Upper lobe of left lung (tissue), 6 donors: ENCODE results near the gene LHFPL2. TPM values are rescaled to one million over a fixed set of nuclear protein-coding genes. Genes with fewer than 3 reads are reported as not detected.
"Not testable (repeated sequence)": the region's sequence is repeated elsewhere in the genome, so short reads cannot be mapped to it uniquely, and the experiment has no call there.

ENCODE experiments used
- ATAC-seq, 2 donors: fragments of 200-7000 bp; cut with Tn5 transposase; one replicate each; pipeline ENCODE4 v1.9.1; 2022; ENCODE audit warnings: mild to moderate bottlenecking in 2 of 2, moderate library complexity in 2 of 2; ENCODE audit not compliant: low FRiP score in 2 of 2
- DNase-seq, 2 donors: peaks; one replicate each; pipeline ENCODE4 v3.0.0-alpha.2; 2019 to 2020
- H3K27ac ChIP-seq, 4 donors: fragments of 200-600 bp; sonication (generic); one replicate each; pipeline ENCODE4 v1.5.1; 2016 to 2019
- H3K27me3 ChIP-seq, 4 donors: fragments of 200-600 bp; sonication (generic); one replicate each; pipeline ENCODE4 v1.5.1; 2017 to 2019
- H3K36me3 ChIP-seq, 4 donors: fragments of 200-600 bp; sonication (generic); one replicate each; pipeline ENCODE4 v1.5.1; 2016 to 2019
- H3K4me1 ChIP-seq, 4 donors: fragments of 200-600 bp; sonication (generic); one replicate each; pipeline ENCODE4 v1.5.1; 2018 to 2019
- H3K4me3 ChIP-seq, 4 donors: fragments of 200-600 bp; sonication (generic); one replicate each; pipeline ENCODE4 v1.5.1; 2017 to 2019; ENCODE audit warnings: mild to moderate bottlenecking in 2 of 4, moderate library complexity in 1 of 4
- H3K9me3 ChIP-seq, 4 donors: fragments of 200-600 bp; sonication (generic); one replicate each; pipeline ENCODE4 v1.5.1; 2018 to 2019
- CTCF ChIP-seq, 6 experiments: fragments of 450-650 bp in 4 of 6; fragments of 200-600 bp in 2 of 6; sonication (generic) in 2 of 6; IDR thresholded peaks; one replicate each; pipeline ENCODE4 v1.5.1; 2016 to 2019; ENCODE audit warnings: antibody characterized with exemption in 6 of 6
- EP300 ChIP-seq, 4 donors: sonication (generic); formaldehyde crosslinking; IDR thresholded peaks; one replicate each; pipeline ENCODE4 v1.5.1; 2017; ENCODE audit warnings: antibody characterized with exemption in 4 of 4, control low read depth in 2 of 4
- POLR2A ChIP-seq, 4 donors: fragments of 450-650 bp; IDR thresholded peaks; one replicate each; pipeline ENCODE4 v1.5.1; 2016 to 2017; ENCODE audit warnings: antibody characterized with exemption in 4 of 4, mild to moderate bottlenecking in 2 of 4
- POLR2AphosphoS5 ChIP-seq, 2 donors: sonication (generic); formaldehyde crosslinking; IDR thresholded peaks; one replicate each; pipeline ENCODE4 v1.5.1; 2017; ENCODE audit warnings: antibody characterized with exemption in 2 of 2
- WGBS, 2 donors: methylation state at CpG; one replicate each; pipeline ENCODE4 v1.1.5; 2017 to 2018; 5-methylcytosine and 5-hydroxymethylcytosine counted together
- total RNA-seq, 6 donors: library from RNA; depleted of rRNA in 4 of 6; stranded (reverse); fragments of >200 nt in 4 of 6; gene quantifications; one replicate each; pipeline versions ENCODE4 v1.1.0 to v1.2.1, GENCODE V29; 2016 to 2021
- donor health status: DM: no; HTN: no; CAD: no; lungs with moderate emphysema.
- donor health status: DM: no; HTN: yes; CAD: no; lungs with severe emphysema.

Gene LHFPL2
- total RNA-seq, 6 donors from 2014 or later, result 17.3 to 69.5 (median 32.9) TPM

- Histone ChIP-seq H3K4me3 (no peak overlapping the region), H3K9me3 (no peaks in the 10 kb centered on the region), H3K36me3 (no peaks in the 10 kb centered on the region), H3K27ac (no peak overlapping the region), H3K27me3 (no peaks in the 10 kb centered on the region), H3K4me1 (no peaks in the 10 kb centered on the region)
- ATAC-seq (no peak), DNase-seq (no peak)
- TF ChIP-seq EP300 (IDR thresholded peaks at IDR 0.05) (no peak), POLR2A (IDR thresholded peaks at IDR 0.05) (no peak)
- WGBS, 2 donors, result 78 to 100% methylated on average over 1 to 4 of the region's 4 CpGs
Measured at GRCh38 chr5:78669331-78669730, 20.8 kb upstream of the LHFPL2 start.

GRCh38 chr5:78667461-78668103, 19.0 kb upstream of the LHFPL2 start:
- DNase-seq, result no peak
- Histone ChIP-seq H3K27ac (no peak overlapping the region), H3K36me3 (no peaks in the 10 kb centered on the region), H3K4me1 (no peaks in the 10 kb centered on the region), H3K9me3 (no peaks in the 10 kb centered on the region), H3K4me3 (no peak overlapping the region), H3K27me3 (no peaks in the 10 kb centered on the region)
- no peak for TF ChIP-seq CTCF (IDR thresholded peaks at IDR 0.05)
- no peak for TF ChIP-seq POLR2A (IDR thresholded peaks at IDR 0.05)
- TF ChIP-seq POLR2AphosphoS5 (IDR thresholded peaks at IDR 0.05), result no peak
- TF ChIP-seq EP300 (IDR thresholded peaks at IDR 0.05), result no peak
- no peak for ATAC-seq
- WGBS, 2 donors, result 91 to 95% methylated on average over 5 of the region's 5 CpGs

- DNase-seq, H3K36me3 ChIP-seq, H3K27me3 ChIP-seq, ATAC-seq, H3K4me1 ChIP-seq, H3K27ac ChIP-seq, H3K4me3 ChIP-seq, H3K9me3 ChIP-seq: not testable (repeated sequence)
- 90 to 100% methylated on average over 1 of the region's 1 CpG for WGBS, 2 donors
Measured at GRCh38 chr5:78666975-78667374, 18.4 kb upstream of the LHFPL2 start.

DNA sequence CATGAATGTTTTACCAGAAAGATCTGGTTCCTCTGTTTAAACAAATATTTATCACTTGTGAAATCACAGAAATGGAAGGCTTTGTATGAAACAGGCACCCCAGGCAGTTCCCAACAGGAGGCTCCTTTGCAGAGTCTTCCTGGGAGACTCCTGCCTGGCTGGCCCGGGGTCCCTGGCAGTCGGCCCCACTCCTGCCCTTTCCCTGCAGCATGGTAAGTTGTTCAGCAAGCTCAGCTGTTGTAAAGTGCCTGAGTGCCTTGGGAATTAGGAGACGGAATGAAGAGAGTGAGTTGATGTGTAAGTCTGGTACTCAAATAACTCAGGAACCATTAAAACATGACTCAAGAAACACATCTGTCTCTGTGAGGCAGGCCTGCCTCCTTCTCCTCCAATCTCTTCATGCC, 17.5 kb upstream of the LHFPL2 start:
- Histone ChIP-seq H3K27ac (no peak overlapping the region), H3K4me1 (no peaks in the 10 kb centered on the region), H3K27me3 (no peaks in the 10 kb centered on the region), H3K4me3 (no peak overlapping the region), H3K36me3 (no peaks in the 10 kb centered on the region), H3K9me3 (no peaks in the 10 kb centered on the region)
- TF ChIP-seq POLR2A (IDR thresholded peaks at IDR 0.05) (no peak), POLR2AphosphoS5 (IDR thresholded peaks at IDR 0.05) (no peak), EP300 (IDR thresholded peaks at IDR 0.05) (no peak), CTCF (IDR thresholded peaks at IDR 0.05) (no peak)
- ATAC-seq (no peak), DNase-seq (peak in 1 of 2 donors; percentile 42)
- WGBS, 2 donors, result 51 to 76% methylated on average over 3 of the region's 3 CpGs

DNA sequence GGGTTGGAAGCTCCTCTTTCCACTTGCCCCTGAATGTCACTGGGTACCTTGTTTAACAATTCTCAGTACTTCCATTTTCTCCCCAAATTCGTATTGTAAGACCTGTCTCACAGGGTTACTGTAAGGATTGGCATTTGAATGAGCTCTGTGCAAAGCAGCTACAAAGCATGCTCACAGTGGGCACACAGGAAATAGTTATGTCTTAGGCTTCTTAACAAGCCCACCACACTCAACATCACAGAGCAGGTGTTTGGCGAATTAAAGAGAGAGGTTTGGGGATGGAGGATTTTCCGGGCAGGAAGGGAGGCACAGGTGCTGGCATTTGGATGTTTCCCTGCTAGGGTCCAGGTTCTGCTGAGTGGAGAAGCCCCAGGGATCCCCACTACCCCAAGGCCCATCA, 17.0 kb upstream of the LHFPL2 start:
- Histone ChIP-seq H3K27ac (no peak overlapping the region), H3K27me3 (no peaks in the 10 kb centered on the region), H3K4me3 (no peak overlapping the region), H3K4me1 (no peaks in the 10 kb centered on the region), H3K36me3 (no peaks in the 10 kb centered on the region), H3K9me3 (no peaks in the 10 kb centered on the region)
- DNase-seq (no peak), ATAC-seq (no peak)
- 88 to 96% methylated on average over 3 of the region's 3 CpGs for WGBS, 2 donors
- no peak for TF ChIP-seq EP300 (IDR thresholded peaks at IDR 0.05)
- no peak for TF ChIP-seq POLR2AphosphoS5 (IDR thresholded peaks at IDR 0.05)
- no peak for TF ChIP-seq POLR2A (IDR thresholded peaks at IDR 0.05)
- no peak for TF ChIP-seq CTCF (IDR thresholded peaks at IDR 0.05)

DNA sequence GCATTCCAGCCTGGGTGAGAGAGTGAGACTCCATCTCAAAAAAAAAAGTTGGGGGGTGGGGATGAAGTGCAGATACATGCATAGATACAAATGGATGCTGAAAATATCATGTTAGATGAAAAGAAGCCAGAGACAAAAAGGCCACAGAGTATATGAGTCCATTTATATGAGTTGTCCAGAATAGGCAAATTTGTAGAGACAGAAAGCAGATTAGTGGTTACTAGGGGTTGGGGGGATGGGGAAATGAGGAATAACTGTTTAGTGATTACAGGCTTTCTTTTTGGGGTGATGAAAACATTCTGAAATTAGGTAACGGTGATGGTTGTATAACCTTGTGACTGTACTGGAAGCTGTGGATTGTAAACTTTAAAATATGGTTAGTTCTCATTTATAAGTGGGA, 13.8 kb upstream of the LHFPL2 start:
- Histone ChIP-seq H3K27me3 (no peaks in the 10 kb centered on the region), H3K4me3 (no peak overlapping the region), H3K36me3 (no peaks in the 10 kb centered on the region), H3K27ac (no peak overlapping the region), H3K9me3 (no peaks in the 10 kb centered on the region), H3K4me1 (no peaks in the 10 kb centered on the region)
- no peak for TF ChIP-seq EP300 (IDR thresholded peaks at IDR 0.05)
- no peak for TF ChIP-seq POLR2A (IDR thresholded peaks at IDR 0.05)
- no peak for TF ChIP-seq CTCF (IDR thresholded peaks at IDR 0.05)
- TF ChIP-seq POLR2AphosphoS5 (IDR thresholded peaks at IDR 0.05), result no peak
- DNase-seq, result no peak
- 66 to 83% methylated on average over 1 of the region's 1 CpG for WGBS, 2 donors
- ATAC-seq, result no peak
